Hepatocyte (in vitro differentiated cells): Measurements from ENCODE around the gene SHCBP1L.

Experiments used
- EZH2phosphoT487 ChIP-seq: fragments of 200-600 bp; sonication (generic); IDR thresholded peaks from one replicate; pipeline ENCODE4 v1.6.1; 2018; ENCODE audit warnings: antibody characterized with exemption, mild to moderate bottlenecking, low read depth, moderate library complexity; ENCODE audit not compliant: unreplicated experiment, severe bottlenecking
- TF ChIP-seq, protein P1 (sequence below): fragments of 200-600 bp; sonication (generic); IDR thresholded peaks from 2 replicates; pipeline ENCODE4 v1.5.1; 2016; ENCODE audit warnings: antibody characterized with exemption, mild to moderate bottlenecking; ENCODE audit not compliant: poor library complexity

DNA sequence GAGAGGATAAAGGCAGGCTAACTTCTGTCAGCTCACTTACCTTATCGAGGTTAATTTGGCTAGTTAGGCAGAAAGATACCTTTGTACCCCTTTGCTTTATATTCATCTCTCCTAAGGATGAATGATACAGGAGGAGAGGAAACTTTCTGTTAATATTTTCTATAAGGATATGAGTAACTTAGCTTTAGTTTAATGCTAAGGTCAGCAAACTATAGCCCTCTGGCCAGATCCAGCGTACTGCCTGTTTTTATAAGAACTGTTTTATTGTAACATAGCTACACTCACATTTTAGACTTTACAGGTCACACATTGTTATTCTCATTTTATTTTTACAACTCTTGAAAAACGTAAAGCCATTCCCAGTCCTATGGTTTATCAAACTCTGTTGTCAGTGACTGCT, 95.8 kb downstream of the SHCBP1L start:
- TF ChIP-seq, protein P1, sequence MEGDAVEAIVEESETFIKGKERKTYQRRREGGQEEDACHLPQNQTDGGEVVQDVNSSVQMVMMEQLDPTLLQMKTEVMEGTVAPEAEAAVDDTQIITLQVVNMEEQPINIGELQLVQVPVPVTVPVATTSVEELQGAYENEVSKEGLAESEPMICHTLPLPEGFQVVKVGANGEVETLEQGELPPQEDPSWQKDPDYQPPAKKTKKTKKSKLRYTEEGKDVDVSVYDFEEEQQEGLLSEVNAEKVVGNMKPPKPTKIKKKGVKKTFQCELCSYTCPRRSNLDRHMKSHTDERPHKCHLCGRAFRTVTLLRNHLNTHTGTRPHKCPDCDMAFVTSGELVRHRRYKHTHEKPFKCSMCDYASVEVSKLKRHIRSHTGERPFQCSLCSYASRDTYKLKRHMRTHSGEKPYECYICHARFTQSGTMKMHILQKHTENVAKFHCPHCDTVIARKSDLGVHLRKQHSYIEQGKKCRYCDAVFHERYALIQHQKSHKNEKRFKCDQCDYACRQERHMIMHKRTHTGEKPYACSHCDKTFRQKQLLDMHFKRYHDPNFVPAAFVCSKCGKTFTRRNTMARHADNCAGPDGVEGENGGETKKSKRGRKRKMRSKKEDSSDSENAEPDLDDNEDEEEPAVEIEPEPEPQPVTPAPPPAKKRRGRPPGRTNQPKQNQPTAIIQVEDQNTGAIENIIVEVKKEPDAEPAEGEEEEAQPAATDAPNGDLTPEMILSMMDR: no peak
- TF ChIP-seq EZH2phosphoT487: no peak
